ENCODE measurements around the gene GJD4. TPM values are rescaled to one million over a fixed set of nuclear protein-coding genes. Genes with fewer than 3 reads are reported as not detected.
A peak's percentile ranks its signal among the peaks of the same experiment; 100 is the strongest.

Gene GJD4
- polyA plus RNA-seq, 3 donors = not detected

- H2AFZ ChIP-seq (ENCODE audit: insufficient read depth, low read depth, low read length, poor library complexity, severe bottlenecking) = no peak overlapping the region
- peaks cover 61 to 68% (median 62%) of the 10 kb centered on the region in 3 donors for H3K27me3 Mint-ChIP-seq (ENCODE audit: low read depth in 3 of 3)
Measured at GRCh38 chr10:35606430-35606829, 1.3 kb downstream of the GJD4 start.

GRCh38 chr10:35607475-35608327 is 2.6 kb downstream of the GJD4 start:
- H3K4me2 ChIP-seq (replicated peaks; ENCODE audit: extremely low read depth, low read length, poor library complexity, severe bottlenecking) = peak overlapping the region; percentile 44
- H3K27ac Mint-ChIP-seq = no peak overlapping the region

More at GRCh38 chr10:35606430-35606829, 1.3 kb downstream of the GJD4 start:
- Mint-ChIP-seq H3K36me3 (no peaks in the 10 kb centered on the region), H3K9me3 (peaks cover 3 to 25% (median 18%) of the 10 kb centered on the region in 7 donors), H3K4me1 (peaks cover 6% of the 10 kb centered on the region), H3K27ac (no peak overlapping the region), H3K4me3 (peak overlapping the region in 1 of 2 donors; percentile 48)
- intact Hi-C loops (cut with micrococcal nuclease) = no loop called here
- peaks cover 5 to 10% of the 10 kb centered on the region in 2 donors for H3K4me1 ChIP-seq (ENCODE audit: control insufficient read depth in 1 of 2, insufficient read depth in 2 of 2, low read length in 2 of 2)
- H3K4me2 ChIP-seq (replicated peaks; ENCODE audit: extremely low read depth, low read length, poor library complexity, severe bottlenecking) = no peak overlapping the region
- H3K27me3 ChIP-seq (ENCODE audit: control insufficient read depth in 2 of 2, insufficient read depth in 2 of 2, low read length in 2 of 2) = peaks cover 20 to 43% of the 10 kb centered on the region in 2 donors
- H3K79me2 ChIP-seq (ENCODE audit: insufficient read depth, low read length) = no peaks in the 10 kb centered on the region
- DNase-seq = no peak
- TF ChIP-seq CTCF (IDR thresholded peaks at IDR 0.05) = no peak
- no peak overlapping the region for H3K4me3 ChIP-seq (replicated peaks in 1 of 3; ENCODE audit: low read depth in 2 of 3, low read length in 3 of 3)
- H4K20me1 ChIP-seq (ENCODE audit: insufficient read depth, low read length) = no peaks in the 10 kb centered on the region
- no peaks in the 10 kb centered on the region for H3K36me3 ChIP-seq (replicated peaks in 1 of 2; ENCODE audit: control insufficient read depth in 1 of 2, insufficient read depth in 2 of 2, low read length in 2 of 2)
- peaks cover 3 to 12% of the 10 kb centered on the region in 2 donors for H3K9me3 ChIP-seq (replicated peaks in 1 of 2; ENCODE audit: control insufficient read depth in 1 of 2, insufficient read depth in 1 of 2, low read length in 2 of 2)
- H3K27ac ChIP-seq (ENCODE audit: low read depth in 1 of 2, low read length in 2 of 2) = no peak overlapping the region
- no CpG with 5 or more reads among the region's 6 CpGs for WGBS (ENCODE audit: insufficient coverage)
- H3K9ac ChIP-seq (ENCODE audit: insufficient read depth, low read length, poor library complexity, severe bottlenecking) = no peak overlapping the region

More at GRCh38 chr10:35607475-35608327, 2.6 kb downstream of the GJD4 start:
- Histone ChIP-seq H4K20me1 (ENCODE audit: insufficient read depth, low read length) (no peaks in the 10 kb centered on the region), H3K9ac (ENCODE audit: insufficient read depth, low read length, poor library complexity, severe bottlenecking) (no peak overlapping the region), H3K4me1 (ENCODE audit: control insufficient read depth in 1 of 2, insufficient read depth in 2 of 2, low read length in 2 of 2) (peaks cover 5 to 10% of the 10 kb centered on the region in 2 donors), H3K27ac (ENCODE audit: low read depth in 1 of 2, low read length in 2 of 2) (no peak overlapping the region), H3K4me3 (replicated peaks in 1 of 3; ENCODE audit: low read depth in 2 of 3, low read length in 3 of 3) (no peak overlapping the region), H2AFZ (ENCODE audit: insufficient read depth, low read depth, low read length, poor library complexity, severe bottlenecking) (no peak overlapping the region), H3K36me3 (replicated peaks in 1 of 2; ENCODE audit: control insufficient read depth in 1 of 2, insufficient read depth in 2 of 2, low read length in 2 of 2) (no peaks in the 10 kb centered on the region), H3K27me3 (ENCODE audit: control insufficient read depth in 2 of 2, insufficient read depth in 2 of 2, low read length in 2 of 2) (peaks cover 20 to 43% of the 10 kb centered on the region in 2 donors), H3K79me2 (ENCODE audit: insufficient read depth, low read length) (no peaks in the 10 kb centered on the region), H3K9me3 (replicated peaks in 1 of 2; ENCODE audit: control insufficient read depth in 1 of 2, insufficient read depth in 1 of 2, low read length in 2 of 2) (peaks cover 3 to 12% of the 10 kb centered on the region in 2 donors)
- Mint-ChIP-seq H3K4me3 (peak overlapping the region; percentile 66 to 86), H3K36me3 (no peaks in the 10 kb centered on the region), H3K9me3 (peaks cover 3 to 25% (median 15%) of the 10 kb centered on the region in 7 donors), H3K4me1 (peaks cover 6% of the 10 kb centered on the region), H3K27me3 (ENCODE audit: low read depth in 3 of 3) (peaks cover 61 to 67% (median 62%) of the 10 kb centered on the region in 3 donors)
- no peak for DNase-seq
- WGBS (ENCODE audit: insufficient coverage) = 9% methylated on average over 73 of the region's 78 CpGs
- intact Hi-C loops (cut with micrococcal nuclease) = no loop called here
- TF ChIP-seq CTCF (IDR thresholded peaks at IDR 0.05) = no peak

Measured in CD14-positive monocyte (primary cell).